Left ventricle myocardium inferior (tissue), 1 donor: ENCODE measurements around the gene SLC25A26. TPM values are rescaled to one million over a fixed set of nuclear protein-coding genes. Genes with fewer than 3 reads are reported as not detected.

Source experiments
- DNase-seq: peaks from one replicate; pipeline ENCODE4 v3.0.0-alpha.2; 2020
- H3K27ac ChIP-seq: fragments of 200-600 bp; replicated peaks from 2 replicates; pipeline ENCODE4 v1.8.0; 2021
- H3K27me3 ChIP-seq: fragments of 200-600 bp; 2 replicates; pipeline ENCODE4 v1.8.0; 2021; ENCODE audit warnings: low read depth
- H3K36me3 ChIP-seq: fragments of 200-600 bp; 2 replicates; pipeline ENCODE4 v1.8.0; 2021
- H3K4me1 ChIP-seq: fragments of 200-600 bp; 2 replicates; pipeline ENCODE4 v1.8.0; 2021
- H3K4me3 ChIP-seq: fragments of 200-600 bp; 2 replicates; pipeline ENCODE4 v1.8.0; 2021; ENCODE audit warnings: mild to moderate bottlenecking, moderate library complexity
- H3K9me3 ChIP-seq: fragments of 200-600 bp; replicated peaks from 2 replicates; pipeline ENCODE4 v1.8.0; 2021
- CTCF ChIP-seq: fragments of 200-600 bp; IDR thresholded peaks from 2 replicates; pipeline ENCODE4 v1.8.0; 2021; ENCODE audit warnings: antibody characterized with exemption, mild to moderate bottlenecking, borderline replicate concordance
- intact Hi-C: fragments of 100-400 bp; cut with micrococcal nuclease; formaldehyde crosslinking; loops from one replicate; pipeline ENCODE4 v1.11.0; 2022
- total RNA-seq: library from RNA; stranded (reverse); fragmentation: NEBNext Ultra II Directional; extraction: Animal tissue kit (Norgen Biotek cat#: 25700); gene quantifications from one replicate; pipeline ENCODE4 v1.2.1, GENCODE V29; 2021
- donor health status: DM: no; HTN: yes; CAD: no; lungs with severe emphysema.

SLC25A26 gene
- total RNA-seq, 1 donor from 2014 or later = 40.7 TPM

GRCh38 chr3:66317750-66318376 is 97.1 kb downstream of the SLC25A26 start:
- no peak overlapping the region for H3K27ac ChIP-seq
- peaks cover 14% of the 10 kb centered on the region for H3K9me3 ChIP-seq
- no peaks in the 10 kb centered on the region for H3K27me3 ChIP-seq
- H3K4me1 ChIP-seq = peaks cover 28% of the 10 kb centered on the region
- no peak for TF ChIP-seq CTCF
- H3K4me3 ChIP-seq = no peak overlapping the region
- H3K36me3 ChIP-seq = no peaks in the 10 kb centered on the region
- DNase-seq = no peak
- intact Hi-C loops = no loop called here

- peaks cover 15% of the 10 kb centered on the region for H3K9me3 ChIP-seq
- H3K4me1 ChIP-seq = peaks cover 20% of the 10 kb centered on the region
- no peak for TF ChIP-seq CTCF
- H3K4me3 ChIP-seq = no peak overlapping the region
- no peak overlapping the region for H3K27ac ChIP-seq
- H3K27me3 ChIP-seq = no peaks in the 10 kb centered on the region
- intact Hi-C loops = no loop called here
- no peak for DNase-seq
- H3K36me3 ChIP-seq = no peaks in the 10 kb centered on the region
Measured at GRCh38 chr3:66320390-66320789, 99.6 kb downstream of the SLC25A26 start.

GRCh38 chr3:66322436-66322835 is 101.6 kb downstream of the SLC25A26 start:
- Histone ChIP-seq H3K27ac (no peak overlapping the region), H3K9me3 (peaks cover 7% of the 10 kb centered on the region), H3K36me3 (no peaks in the 10 kb centered on the region), H3K4me3 (no peak overlapping the region), H3K4me1 (peaks cover 32% of the 10 kb centered on the region), H3K27me3 (no peaks in the 10 kb centered on the region)
- intact Hi-C loops = no loop called here
- TF ChIP-seq CTCF = no peak
- DNase-seq = no peak

- Histone ChIP-seq H3K36me3 (no peaks in the 10 kb centered on the region), H3K27ac (no peak overlapping the region), H3K4me3 (no peak overlapping the region), H3K4me1 (peaks cover 25% of the 10 kb centered on the region), H3K27me3 (no peaks in the 10 kb centered on the region), H3K9me3 (peaks cover 7% of the 10 kb centered on the region)
- intact Hi-C loops = no loop called here
- TF ChIP-seq CTCF = no peak
- no peak for DNase-seq
Measured at GRCh38 chr3:66326340-66326739, 105.5 kb downstream of the SLC25A26 start.

- H3K27ac ChIP-seq = no peak overlapping the region
- H3K9me3 ChIP-seq = peaks cover 15% of the 10 kb centered on the region
- no peak for TF ChIP-seq CTCF
- H3K4me1 ChIP-seq = peaks cover 17% of the 10 kb centered on the region
- no peak for DNase-seq
- no peak overlapping the region for H3K4me3 ChIP-seq
- no peaks in the 10 kb centered on the region for H3K36me3 ChIP-seq
- H3K27me3 ChIP-seq = no peaks in the 10 kb centered on the region
- intact Hi-C loops = no loop called here
Measured at GRCh38 chr3:66335671-66336070, 114.9 kb downstream of the SLC25A26 start.
